ENCODE measurements around the gene ABCG1.

ABCG1 gene

DNA sequence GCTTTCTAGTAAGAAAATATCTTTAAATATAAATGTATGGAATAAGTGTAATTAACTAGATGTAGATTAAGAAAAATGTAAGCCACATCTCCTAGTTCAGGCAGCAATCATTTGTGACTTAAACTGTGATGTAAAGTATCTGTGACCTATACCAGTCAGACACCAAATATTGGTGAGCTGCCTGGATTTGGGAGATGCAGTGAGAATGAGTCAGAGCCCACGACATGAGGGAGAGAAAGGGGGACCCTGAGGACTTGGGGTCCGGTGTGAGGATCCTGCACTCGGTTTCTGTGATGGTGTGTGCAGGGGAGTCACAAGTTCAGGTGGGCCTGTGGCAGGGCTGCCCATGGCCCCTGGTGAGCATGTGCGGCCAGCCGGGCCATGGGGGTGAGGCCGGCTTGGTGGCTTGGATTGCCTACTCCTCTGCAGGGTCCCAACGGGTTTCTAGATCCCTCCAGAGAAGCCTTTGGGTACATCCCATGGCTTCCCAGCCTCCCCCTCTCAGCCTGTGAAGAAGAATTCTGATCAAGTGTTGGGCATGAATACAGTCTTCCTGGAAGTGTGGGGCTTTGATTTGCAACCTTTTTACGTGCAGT lies 19.0 kb upstream of the ABCG1 start:
- no peak overlapping the region for H3K4me3 Mint-ChIP-seq
- H3K4me1 Mint-ChIP-seq = peaks cover 53% of the 10 kb centered on the region
- CTCF ChIA-PET = no interaction called here
- no peak overlapping the region for H3K27ac Mint-ChIP-seq
- peaks cover 4% of the 10 kb centered on the region for H3K36me3 Mint-ChIP-seq
- peaks cover 12% of the 10 kb centered on the region for H3K27me3 Mint-ChIP-seq
- no peak for DNase-seq
- no peaks in the 10 kb centered on the region for H3K9me3 Mint-ChIP-seq

DNA sequence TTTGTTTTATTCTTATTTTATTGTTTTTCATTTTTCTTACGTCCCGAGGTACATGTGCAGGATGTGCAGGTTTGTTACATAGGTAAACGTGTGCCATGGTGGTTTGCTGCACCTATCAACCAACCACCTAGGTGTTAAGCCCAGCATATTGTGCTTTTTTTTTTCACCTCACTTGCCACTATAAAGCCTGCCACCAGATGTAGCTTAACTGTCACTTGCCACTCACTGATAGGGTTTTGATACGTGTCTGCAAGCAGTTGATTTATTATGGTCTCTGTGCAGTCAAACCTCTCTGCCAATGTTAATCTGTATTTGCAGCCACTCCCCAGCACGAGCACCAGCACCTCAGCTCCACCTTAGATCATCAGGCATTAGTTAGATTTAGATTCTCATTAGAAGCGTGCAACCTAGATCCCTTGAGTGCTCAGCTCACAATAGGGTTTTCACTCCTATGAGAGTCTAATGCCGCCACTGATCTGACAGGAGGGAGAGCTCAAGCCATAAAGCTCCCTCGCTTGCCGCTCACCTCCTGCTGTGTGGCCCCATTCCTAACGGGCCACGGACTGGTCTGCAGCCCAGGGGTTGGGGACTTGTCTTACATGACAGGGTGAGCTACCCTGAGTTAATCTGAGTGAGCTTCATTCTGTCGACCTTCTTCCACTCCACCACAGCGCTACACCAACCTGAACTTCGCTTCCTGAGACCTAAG lies 17.9 kb upstream of the ABCG1 start:
- no peak for DNase-seq
- H3K36me3 Mint-ChIP-seq = no peaks in the 10 kb centered on the region
- peaks cover 44% of the 10 kb centered on the region for H3K4me1 Mint-ChIP-seq
- H3K4me3 Mint-ChIP-seq = no peak overlapping the region
- CTCF ChIA-PET = interaction anchor here (0.6 to 1.4 kb wide), 5 partner anchors 8 to 200 kb away, joined by 3 to 6 read pairs (median 4); no protein-coding TSS in a partner anchor
- H3K27me3 Mint-ChIP-seq = peaks cover 6% of the 10 kb centered on the region
- no peak overlapping the region for H3K27ac Mint-ChIP-seq
- H3K9me3 Mint-ChIP-seq = no peaks in the 10 kb centered on the region

DNA sequence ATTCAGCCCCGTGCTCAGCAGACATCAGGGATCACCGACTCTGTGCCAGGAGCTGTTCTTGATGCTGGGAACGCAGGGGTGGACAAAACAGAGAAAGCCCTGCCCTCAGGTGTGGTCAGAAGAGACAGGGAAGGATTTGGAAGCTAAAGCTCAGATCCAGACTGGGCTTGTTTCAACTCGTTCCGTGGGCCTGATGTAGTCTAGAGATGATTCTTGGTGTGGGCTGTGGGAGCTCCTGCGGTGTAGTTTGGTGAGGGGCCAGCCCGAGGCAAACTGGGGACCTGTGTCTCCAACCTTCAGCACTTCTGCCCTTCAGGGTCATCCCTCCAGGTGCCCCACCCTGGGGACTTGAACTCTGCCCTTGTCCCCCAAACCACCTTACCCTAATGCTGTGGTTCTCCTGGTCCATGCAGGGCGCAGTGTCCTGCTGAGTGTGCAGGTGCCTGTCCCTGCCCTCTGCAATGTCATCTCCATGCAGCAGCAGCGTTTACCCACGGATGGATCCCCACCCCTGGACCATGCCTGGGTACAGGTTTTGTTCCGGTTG lies 17.3 kb upstream of the ABCG1 start:
- Mint-ChIP-seq H3K36me3 (no peaks in the 10 kb centered on the region), H3K27ac (no peak overlapping the region), H3K4me1 (peaks cover 43% of the 10 kb centered on the region), H3K9me3 (no peaks in the 10 kb centered on the region), H3K27me3 (peaks cover 6% of the 10 kb centered on the region), H3K4me3 (no peak overlapping the region)
- no peak for DNase-seq
- CTCF ChIA-PET = interaction anchor here (0.6 to 1.4 kb wide), 5 partner anchors 9 to 199 kb away, joined by 3 to 6 read pairs (median 4); no protein-coding TSS in a partner anchor

DNA sequence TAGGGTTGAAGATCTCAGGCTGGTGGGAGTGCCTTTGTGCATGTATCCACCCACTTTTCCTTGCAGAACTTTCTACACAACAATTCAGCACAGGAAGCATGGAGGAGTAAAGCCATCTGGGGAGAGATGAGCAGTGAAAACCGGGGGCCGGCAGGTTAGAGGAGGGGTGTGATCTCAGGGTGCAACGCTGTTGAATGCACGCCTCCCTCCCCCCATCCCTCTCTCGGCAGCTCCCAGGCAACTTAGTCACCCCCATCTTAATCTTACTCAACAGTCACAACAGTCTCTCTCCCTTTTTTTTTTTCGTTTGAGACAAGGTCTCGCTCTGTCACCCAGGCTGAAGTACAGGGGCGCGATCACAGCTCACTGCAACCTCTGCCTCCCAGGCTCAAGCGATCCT lies 16.6 kb upstream of the ABCG1 start:
- no peak overlapping the region for H3K27ac Mint-ChIP-seq
- H3K9me3 Mint-ChIP-seq = no peaks in the 10 kb centered on the region
- H3K4me1 Mint-ChIP-seq = peaks cover 37% of the 10 kb centered on the region
- H3K27me3 Mint-ChIP-seq = peaks cover 7% of the 10 kb centered on the region
- H3K4me3 Mint-ChIP-seq = no peak overlapping the region
- H3K36me3 Mint-ChIP-seq = no peaks in the 10 kb centered on the region
- CTCF ChIA-PET = no interaction called here
- no peak for DNase-seq

DNA sequence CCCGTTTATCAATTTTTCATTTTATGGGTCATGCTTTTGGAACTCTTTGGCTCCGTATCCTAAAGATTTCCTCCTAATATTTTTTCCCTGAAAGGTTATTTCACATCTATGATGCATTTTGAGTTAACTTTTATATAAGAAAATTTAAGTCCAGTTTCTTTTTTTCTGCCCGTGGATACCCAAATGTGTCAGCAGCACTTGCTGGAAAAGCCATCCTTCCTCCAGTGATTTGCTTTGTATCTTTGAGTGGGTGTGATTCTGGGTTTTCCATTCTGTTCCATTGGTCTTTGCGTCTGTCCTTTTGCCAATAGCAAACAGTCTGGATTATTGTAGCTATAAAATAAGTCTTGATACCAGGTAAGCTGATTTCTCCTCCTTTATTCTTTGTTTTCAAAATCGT lies 15.6 kb upstream of the ABCG1 start:
- H3K27me3 Mint-ChIP-seq = peaks cover 15% of the 10 kb centered on the region
- H3K4me1 Mint-ChIP-seq = peaks cover 32% of the 10 kb centered on the region
- CTCF ChIA-PET = interaction anchor here (0.7 to 1.4 kb wide), 2 partner anchors 55 to 62 kb away, joined by 3 read pairs; no protein-coding TSS in a partner anchor
- H3K36me3 Mint-ChIP-seq = no peaks in the 10 kb centered on the region
- H3K4me3 Mint-ChIP-seq = no peak overlapping the region
- no peak overlapping the region for H3K27ac Mint-ChIP-seq
- DNase-seq = no peak
- H3K9me3 Mint-ChIP-seq = no peaks in the 10 kb centered on the region

DNA sequence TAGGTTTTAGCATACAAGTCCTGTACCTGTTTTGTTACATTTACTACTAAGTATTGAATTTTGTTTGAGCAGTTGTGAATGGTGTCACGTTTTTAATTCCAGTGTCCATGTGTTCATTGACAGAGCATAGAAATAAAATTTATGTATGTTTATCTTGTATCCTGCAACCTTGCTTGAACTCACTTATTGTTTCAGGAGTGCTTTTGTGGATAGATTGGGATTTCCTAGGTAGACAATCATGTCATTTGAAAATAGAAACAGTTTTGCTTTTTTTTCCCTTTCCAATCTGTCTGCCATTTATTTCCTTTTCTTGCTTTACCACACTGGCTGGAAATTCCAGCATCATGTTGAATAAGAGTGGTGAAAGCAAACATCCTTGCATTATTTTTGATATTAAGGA lies 15.0 kb upstream of the ABCG1 start:
- CTCF ChIA-PET = interaction anchor here (0.7 to 1.4 kb wide), 2 partner anchors 55 to 63 kb away, joined by 3 read pairs; no protein-coding TSS in a partner anchor
- H3K4me3 Mint-ChIP-seq = no peak overlapping the region
- no peak overlapping the region for H3K27ac Mint-ChIP-seq
- peaks cover 26% of the 10 kb centered on the region for H3K4me1 Mint-ChIP-seq
- H3K36me3 Mint-ChIP-seq = no peaks in the 10 kb centered on the region
- no peaks in the 10 kb centered on the region for H3K9me3 Mint-ChIP-seq
- H3K27me3 Mint-ChIP-seq = peaks cover 21% of the 10 kb centered on the region
- DNase-seq = no peak

DNA sequence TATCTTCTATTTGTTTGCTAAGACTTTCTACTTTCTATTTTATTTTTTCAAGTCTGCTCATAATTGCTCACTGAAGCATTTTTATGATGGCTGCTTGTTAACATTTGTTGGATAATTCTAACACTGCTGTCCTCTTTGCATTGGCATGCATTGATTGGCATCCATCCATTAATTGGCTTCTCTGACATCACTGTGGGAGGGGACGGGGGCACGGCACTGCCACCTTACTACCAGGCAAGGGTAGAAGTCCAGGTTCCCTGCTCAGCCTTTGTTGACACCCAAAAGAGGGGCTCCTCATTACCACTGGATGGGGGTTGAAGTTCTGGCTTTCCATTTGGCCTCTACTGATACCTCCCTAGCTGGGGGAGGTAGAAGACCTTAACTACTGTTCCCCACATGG lies 11.5 kb upstream of the ABCG1 start:
- no peak overlapping the region for H3K4me3 Mint-ChIP-seq

DNA sequence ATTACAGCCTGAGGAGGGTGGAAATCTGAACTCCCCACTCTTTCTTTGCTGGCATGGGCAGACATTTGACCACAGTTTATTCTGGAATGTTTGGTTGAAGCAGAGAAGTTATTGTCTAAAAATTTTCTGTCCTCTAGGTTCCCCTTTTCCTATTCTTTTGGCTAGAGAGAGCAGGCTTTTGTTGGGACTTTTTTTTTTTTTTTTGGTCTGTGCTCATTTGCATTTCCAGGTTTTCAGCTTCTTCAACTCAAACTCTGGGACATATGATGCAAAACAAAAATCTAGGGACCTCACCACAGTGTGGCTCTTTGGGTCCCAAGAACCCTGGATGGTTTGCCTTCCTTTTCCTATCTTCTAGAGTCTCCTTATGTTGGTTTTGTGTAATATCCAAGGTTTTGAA lies 10.9 kb upstream of the ABCG1 start:
- CTCF ChIA-PET = no interaction called here
- no peaks in the 10 kb centered on the region for H3K36me3 Mint-ChIP-seq
- no peak overlapping the region for H3K4me3 Mint-ChIP-seq
- DNase-seq = no peak
- H3K4me1 Mint-ChIP-seq = no peaks in the 10 kb centered on the region
- H3K9me3 Mint-ChIP-seq = no peaks in the 10 kb centered on the region
- H3K27ac Mint-ChIP-seq = no peak overlapping the region
- peaks cover 30% of the 10 kb centered on the region for H3K27me3 Mint-ChIP-seq

More for the DNA sequence above, 11.5 kb upstream of the ABCG1 start:
- Mint-ChIP-seq H3K9me3 (no peaks in the 10 kb centered on the region), H3K27ac (no peak overlapping the region), H3K36me3 (no peaks in the 10 kb centered on the region), H3K4me1 (no peaks in the 10 kb centered on the region), H3K27me3 (peaks cover 30% of the 10 kb centered on the region)
- CTCF ChIA-PET = interaction anchor here (0.7 kb wide), 1 partner anchor 51 kb away, joined by 4 read pairs; no protein-coding TSS in a partner anchor
- no peak for DNase-seq

DNA sequence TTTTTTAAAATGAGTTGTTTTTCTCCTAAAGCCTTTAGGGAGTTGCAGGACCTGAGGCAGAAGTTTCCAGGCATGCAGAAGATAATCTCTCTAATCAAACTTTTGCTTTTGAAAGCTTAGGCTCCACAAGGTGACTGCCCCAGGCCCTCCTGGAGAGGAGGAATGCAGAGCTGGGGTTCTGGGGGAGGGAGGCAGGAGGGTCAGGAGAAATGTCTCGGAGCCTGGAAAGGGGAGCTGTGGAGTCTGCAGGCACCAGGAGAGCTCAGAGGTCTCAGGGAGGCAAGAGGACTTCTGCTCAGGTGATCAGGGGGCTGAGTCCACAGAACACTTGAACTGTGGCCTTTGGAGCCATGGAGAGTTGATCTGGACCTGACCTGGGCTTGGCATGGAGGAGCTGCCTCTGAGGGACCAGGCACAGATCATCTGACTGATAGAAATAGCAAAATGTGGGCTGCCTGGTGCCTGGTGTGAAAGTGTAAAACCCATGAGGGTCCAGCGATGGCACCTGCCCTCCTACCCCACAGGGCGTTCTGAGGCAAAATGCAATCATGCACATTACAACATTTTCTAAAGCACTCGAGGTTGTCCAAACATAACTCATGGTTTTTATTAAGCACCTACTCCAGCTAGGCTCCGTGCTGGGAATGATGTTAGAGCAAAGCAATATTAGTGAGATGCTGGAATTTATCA lies 10.0 kb upstream of the ABCG1 start:
- CTCF ChIA-PET = interaction anchor here (1.2 kb wide), 2 partner anchors 50 to 51 kb away, joined by 3 read pairs; no protein-coding TSS in a partner anchor
- no peak for DNase-seq
- no peaks in the 10 kb centered on the region for H3K9me3 Mint-ChIP-seq
- no peaks in the 10 kb centered on the region for H3K4me1 Mint-ChIP-seq
- no peaks in the 10 kb centered on the region for H3K36me3 Mint-ChIP-seq
- H3K4me3 Mint-ChIP-seq = no peak overlapping the region
- H3K27me3 Mint-ChIP-seq = peaks cover 30% of the 10 kb centered on the region
- no peak overlapping the region for H3K27ac Mint-ChIP-seq

DNA sequence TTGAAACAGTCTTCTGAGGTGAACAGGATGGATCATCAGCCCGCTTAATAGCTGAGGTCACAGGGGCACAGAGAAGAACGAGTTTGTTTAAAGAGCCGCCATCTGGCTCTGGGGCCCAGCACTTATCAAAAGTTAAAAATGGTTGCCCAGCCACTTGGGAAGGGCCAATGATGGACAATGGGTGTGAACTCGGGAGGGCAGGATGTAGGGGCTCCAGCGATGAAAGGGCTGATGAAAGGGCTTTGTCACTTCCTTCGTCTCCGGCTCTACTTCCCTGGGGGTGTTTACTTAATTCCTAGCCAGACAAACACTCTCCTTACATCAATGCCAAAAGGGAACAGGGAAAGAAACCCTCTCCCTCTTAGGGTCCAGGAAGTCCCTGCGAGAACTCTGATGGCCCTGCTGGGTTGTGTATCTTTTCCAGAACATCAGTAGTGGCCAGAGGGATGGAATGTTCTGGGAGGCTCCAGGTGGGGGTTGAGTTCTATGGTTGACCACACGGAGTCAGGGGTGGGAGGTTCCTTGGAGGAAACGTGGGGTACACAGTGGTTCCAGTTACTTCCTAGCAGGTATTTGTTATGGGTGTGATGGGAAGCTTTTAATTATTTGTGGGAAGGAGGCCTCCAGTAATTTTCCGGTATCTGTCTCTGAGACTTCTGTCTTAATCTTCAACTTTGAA lies 9.0 kb upstream of the ABCG1 start:
- no peak for DNase-seq
- Mint-ChIP-seq H3K4me3 (no peak overlapping the region), H3K27ac (peak overlapping the region; percentile 30), H3K36me3 (no peaks in the 10 kb centered on the region), H3K4me1 (no peaks in the 10 kb centered on the region), H3K9me3 (no peaks in the 10 kb centered on the region), H3K27me3 (peaks cover 36% of the 10 kb centered on the region)
- CTCF ChIA-PET = interaction anchor here (1.2 kb wide), 2 partner anchors 49 to 50 kb away, joined by 3 read pairs; no protein-coding TSS in a partner anchor

DNA sequence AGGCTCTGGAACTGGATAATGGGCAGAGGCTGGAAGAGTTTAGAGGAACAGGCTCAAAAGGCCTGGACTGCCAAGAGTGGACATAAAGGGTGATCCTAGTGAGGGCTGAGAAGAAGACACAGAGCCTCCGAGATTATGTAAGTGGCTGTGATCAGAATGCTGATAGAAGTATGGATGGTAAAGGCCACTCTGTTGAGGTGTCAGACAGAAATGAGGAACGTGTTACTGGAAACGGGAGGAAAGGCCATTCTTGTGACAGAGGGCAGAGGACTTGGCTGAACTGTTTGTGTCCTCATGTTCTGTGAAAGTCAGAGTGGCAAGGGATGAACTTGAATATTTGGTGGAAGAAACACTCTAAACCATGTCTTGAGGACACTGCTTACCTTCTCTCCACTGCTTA lies 6.7 kb upstream of the ABCG1 start:
- H3K4me3 Mint-ChIP-seq = no peak overlapping the region
- peaks cover 1% of the 10 kb centered on the region for H3K36me3 Mint-ChIP-seq
- peaks cover 13% of the 10 kb centered on the region for H3K9me3 Mint-ChIP-seq
- DNase-seq = no peak
- H3K27me3 Mint-ChIP-seq = peaks cover 38% of the 10 kb centered on the region
- H3K4me1 Mint-ChIP-seq = no peaks in the 10 kb centered on the region
- CTCF ChIA-PET = no interaction called here
- no peak overlapping the region for H3K27ac Mint-ChIP-seq

DNA sequence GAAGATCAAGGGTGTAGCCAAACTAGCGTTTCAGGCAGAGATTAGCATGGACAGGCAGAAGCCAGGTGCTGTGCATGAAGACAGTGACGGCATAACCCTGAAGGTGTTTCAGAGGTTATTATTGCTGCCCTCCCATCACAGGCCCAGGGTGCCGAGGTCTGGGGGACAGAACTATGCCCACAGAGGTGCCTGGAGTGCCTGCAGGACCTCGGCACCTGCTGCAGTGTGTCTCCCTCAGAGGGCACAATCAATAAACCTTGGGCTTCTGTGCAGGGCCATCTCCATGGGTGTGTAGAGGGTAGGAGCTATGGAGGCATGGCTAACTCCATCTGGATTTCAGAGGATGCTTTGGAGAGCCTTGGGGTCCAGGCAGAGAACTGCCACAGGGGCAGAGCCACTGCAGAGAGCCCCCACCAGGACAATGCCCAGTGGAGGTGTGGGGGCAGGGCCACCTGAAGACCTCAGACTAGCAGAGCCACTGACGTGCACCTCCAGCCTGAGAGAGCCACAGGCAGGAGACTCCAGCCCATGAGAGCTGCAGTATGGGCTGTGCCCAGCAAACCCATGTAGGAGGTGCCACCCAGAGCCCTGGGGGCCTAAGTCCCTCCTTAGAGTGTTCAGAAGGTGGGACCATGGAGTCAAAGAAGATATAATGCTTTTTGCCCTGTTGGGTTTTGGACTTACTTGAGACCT lies 5.7 kb upstream of the ABCG1 start:
- no peak overlapping the region for H3K4me3 Mint-ChIP-seq
- no peaks in the 10 kb centered on the region for H3K4me1 Mint-ChIP-seq
- no peak overlapping the region for H3K27ac Mint-ChIP-seq
- H3K9me3 Mint-ChIP-seq = peaks cover 13% of the 10 kb centered on the region
- H3K36me3 Mint-ChIP-seq = peaks cover 1% of the 10 kb centered on the region
- peaks cover 29% of the 10 kb centered on the region for H3K27me3 Mint-ChIP-seq
- CTCF ChIA-PET = no interaction called here
- peak; percentile 7 for DNase-seq

DNA sequence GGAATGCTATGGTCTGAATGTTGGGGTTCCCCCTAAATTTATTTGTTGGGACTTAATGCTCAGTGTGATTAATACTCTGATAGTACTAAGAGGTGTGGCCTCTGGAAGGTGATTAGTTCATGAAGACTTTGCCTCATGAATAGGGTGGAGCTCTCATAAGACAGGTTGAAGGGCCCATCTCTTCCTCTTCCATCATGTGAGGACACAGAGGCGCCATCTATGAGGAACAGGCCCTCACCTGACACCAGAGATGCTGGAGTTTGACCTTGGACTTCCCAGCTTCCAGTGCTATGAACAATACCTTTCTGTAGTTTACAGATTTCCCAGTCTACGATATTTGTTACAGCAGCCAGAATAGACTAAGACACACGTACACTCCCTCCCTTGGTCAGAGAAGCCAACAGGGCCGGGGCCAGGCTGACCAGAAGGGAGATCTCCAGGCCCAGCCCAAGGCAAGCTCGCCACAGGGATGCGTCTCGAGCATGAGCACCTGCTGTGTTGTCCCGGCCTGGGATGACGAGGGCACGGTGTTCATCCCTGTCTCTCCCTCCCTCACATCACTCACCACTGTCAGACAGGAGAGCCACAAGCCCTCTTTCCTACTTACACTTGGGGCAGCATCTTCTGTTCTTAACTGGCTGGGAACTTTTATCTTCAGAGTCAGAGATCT lies 4.7 kb upstream of the ABCG1 start:
- Mint-ChIP-seq H3K4me1 (no peaks in the 10 kb centered on the region), H3K27ac (no peak overlapping the region), H3K4me3 (no peak overlapping the region), H3K36me3 (peaks cover 1% of the 10 kb centered on the region), H3K27me3 (peaks cover 21% of the 10 kb centered on the region), H3K9me3 (peaks cover 13% of the 10 kb centered on the region)
- CTCF ChIA-PET = no interaction called here
- no peak for DNase-seq

Measured in activated naive CD4-positive, alpha-beta T cell treated with anti-CD3 and anti-CD28 coated beads, Interleukin-2, amount 10 ng/mL, durations not matched to agents 7 days and 5 days (primary cell).